GM21737 (cell line): Measurements from ENCODE around the gene WARS2.
A peak's percentile ranks its signal among the peaks of the same experiment; 100 is the strongest.
"Not testable (repeated sequence)": the region's sequence is repeated elsewhere in the genome, so short reads cannot be mapped to it uniquely, and the experiment has no call there.

Source experiments
- ATAC-seq: cut with Tn5 transposase; IDR thresholded peaks from one replicate; pipeline ENCODE4 v1.9.1; 2021; ENCODE audit warnings: mild to moderate bottlenecking, moderate library complexity; ENCODE audit not compliant: unreplicated experiment

Gene WARS2

DNA sequence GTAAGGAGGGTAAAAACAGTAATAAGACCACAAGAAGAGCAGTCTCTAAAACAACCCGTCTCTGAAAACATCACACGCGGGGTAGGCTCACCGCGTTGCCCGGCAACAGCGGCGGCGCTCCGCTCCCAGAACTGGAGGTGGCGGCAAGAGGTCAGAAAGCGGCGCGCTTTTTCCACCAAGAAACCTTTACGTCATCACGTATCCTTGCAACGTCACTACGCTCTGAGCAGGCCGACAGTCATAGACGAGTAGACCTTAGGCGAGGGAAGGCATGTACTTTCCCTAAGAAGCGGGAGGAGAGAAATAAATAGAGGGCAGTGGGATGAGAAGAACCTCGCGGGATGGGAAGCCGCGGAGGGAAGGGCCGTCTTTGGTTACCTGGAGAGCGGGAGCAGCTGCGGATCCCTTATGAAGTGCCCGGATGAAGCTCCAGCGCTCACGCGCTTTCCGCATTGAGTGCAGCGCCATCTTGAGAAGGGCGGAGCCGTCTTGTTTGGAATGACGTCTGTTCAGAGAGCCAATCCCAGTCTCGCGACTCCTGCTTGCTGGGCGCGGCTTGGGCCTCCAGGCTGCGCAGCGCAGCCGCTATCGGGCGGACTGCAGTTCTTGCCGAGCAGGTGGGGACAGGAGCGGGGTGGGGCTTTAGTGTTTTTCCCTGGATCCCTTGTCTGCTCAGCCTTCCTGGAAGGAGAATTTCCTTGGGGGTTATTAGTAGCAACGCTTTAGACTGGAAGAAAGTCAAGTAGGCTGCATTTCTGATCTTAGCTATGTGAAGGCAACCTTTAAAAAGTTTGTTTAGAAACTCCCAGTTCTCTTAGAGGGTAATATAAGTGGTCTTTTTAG lies at the start of gene WARS2:
WARS2 (minus strand) TSS at position 477 of the 843 bp plus-strand sequence; CDS start at position 468, 9 bp downstream.
- peak; percentile 95 for ATAC-seq

DNA sequence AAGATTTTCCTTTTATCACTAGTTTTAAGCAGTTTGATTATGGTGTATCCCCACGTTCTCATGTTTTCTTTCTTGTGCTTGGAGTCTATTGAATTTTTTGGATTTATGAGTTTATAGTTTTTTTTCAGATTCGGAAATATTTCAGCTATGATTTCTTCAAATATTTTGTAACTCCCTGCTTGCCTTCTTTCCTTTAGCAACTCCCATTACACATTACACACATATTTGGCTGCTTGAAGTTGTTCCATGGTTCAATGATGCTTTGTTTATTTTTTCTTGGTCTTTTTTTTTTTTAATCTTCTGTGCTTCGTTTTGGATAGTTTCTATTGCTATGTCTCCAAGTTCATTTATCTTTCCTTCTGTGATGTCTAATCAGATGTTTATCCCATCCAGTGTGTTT lies 48.5 kb upstream of the WARS2 start:
- ATAC-seq: no peak

DNA sequence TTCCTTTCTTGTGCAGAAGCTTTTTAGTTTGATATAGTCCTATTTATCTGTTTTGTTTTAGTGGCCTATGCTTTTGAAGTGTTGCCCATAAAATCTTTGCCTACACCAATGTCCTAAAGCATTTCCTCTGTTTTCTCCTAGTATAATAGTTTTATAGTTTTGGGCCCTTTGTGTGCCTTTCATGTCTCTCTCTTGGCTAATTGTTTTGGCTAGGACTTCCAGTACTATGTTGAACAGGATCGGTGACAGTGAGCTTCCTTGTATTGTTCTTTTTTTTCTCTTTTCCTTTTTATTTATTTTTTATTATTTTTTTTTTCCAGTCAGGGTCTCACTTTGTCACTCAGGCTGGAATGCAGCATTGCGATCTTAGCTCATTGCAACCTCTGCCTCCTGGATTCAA lies 47.0 kb upstream of the WARS2 start:
- ATAC-seq: no peak

DNA sequence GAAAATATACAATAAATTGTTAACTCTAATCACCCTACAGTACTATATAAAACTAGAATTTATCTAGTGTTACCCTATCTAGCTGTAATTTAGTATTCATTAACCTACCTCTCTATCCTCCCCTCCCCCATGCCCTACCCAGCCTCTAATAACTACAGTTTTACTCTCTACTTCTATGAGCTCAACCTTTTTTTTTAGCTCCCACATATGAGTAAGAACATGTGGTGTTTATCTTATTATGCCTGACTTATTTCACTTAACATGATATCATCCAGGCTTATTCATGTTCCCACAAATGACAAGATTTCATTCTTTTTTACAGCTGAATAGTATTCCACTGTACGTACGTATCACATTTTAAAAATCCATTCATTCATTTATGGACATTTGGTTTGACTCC lies 46.0 kb upstream of the WARS2 start:
- no peak for ATAC-seq

DNA sequence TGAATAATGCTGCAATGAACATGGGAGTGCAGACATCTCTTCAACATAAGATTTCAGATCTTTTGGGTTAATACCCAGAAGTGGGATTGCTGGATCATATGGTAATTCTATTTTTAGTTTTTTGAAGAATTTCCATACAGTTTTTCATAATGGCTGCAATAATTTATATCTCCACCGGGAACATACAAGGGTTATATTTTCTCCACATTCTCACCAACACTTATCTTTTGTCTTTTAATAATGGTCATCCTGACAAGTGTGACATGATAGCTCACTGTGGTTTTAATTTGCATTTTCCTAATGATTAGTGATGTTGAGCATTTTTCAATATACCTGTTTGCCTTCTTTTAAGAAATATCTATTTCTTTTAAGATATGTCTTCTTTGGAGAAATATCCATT lies 44.5 kb upstream of the WARS2 start:
- ATAC-seq: no peak

DNA sequence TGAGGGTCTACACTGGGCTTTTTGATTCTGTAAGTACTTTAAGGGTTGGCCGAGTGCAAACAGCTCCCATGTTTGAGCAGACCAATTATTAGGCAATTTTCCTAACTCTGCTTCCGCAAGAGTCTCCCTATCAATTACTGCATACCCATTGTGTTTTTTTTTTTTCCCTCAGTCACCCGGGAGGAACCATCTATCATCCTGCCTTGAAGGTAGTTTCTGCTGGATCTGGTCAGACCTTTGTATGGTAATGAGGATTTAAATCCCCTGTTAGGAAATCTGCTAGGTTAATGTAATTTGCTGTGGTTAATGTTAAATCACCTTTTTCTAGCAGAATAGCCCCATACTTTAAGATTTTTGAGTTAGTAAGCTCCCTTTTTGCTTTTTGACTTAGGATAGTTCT lies 40.8 kb upstream of the WARS2 start:
- no peak for ATAC-seq

DNA sequence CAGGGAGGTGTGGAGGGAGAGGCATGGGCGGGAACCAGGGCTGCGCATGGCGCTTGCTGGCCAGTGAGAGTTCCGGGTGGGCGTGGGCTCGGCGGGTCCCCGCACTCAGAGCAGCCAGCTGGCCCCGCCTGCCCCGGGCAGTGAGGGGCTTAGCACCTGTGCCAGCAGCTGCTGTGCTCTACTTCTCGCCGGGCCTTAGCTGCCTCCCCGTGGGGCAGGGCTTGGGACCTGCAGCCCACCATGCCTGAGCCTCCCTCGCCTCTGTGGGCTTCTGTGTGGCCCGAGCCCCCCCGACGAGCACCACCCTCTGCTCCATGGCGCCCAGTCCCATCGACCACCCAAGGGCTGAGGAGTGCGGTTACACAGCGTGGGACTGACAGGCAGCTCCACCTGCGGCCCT lies 38.6 kb upstream of the WARS2 start:
- ATAC-seq: no peak

DNA sequence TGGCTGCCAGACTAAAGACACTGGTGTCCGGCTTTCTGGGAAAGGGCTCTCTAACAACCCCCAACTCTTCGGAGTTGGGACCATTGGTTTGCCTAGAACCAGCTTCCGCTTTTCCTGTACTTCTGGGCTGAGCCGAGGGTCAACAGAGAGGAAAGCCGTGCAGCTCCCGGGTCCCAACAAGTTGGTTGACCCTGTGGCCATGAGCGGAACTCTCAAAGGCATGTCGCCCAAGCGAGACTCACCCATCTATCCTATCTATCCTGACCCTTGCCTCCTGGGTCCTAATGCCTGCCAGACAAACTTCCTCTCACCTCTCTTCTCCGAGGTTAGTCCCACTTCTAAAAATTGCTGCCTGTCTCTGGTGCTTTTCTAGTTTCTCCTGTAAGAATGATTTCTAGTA lies 32.5 kb upstream of the WARS2 start:
- ATAC-seq: not testable (repeated sequence)

DNA sequence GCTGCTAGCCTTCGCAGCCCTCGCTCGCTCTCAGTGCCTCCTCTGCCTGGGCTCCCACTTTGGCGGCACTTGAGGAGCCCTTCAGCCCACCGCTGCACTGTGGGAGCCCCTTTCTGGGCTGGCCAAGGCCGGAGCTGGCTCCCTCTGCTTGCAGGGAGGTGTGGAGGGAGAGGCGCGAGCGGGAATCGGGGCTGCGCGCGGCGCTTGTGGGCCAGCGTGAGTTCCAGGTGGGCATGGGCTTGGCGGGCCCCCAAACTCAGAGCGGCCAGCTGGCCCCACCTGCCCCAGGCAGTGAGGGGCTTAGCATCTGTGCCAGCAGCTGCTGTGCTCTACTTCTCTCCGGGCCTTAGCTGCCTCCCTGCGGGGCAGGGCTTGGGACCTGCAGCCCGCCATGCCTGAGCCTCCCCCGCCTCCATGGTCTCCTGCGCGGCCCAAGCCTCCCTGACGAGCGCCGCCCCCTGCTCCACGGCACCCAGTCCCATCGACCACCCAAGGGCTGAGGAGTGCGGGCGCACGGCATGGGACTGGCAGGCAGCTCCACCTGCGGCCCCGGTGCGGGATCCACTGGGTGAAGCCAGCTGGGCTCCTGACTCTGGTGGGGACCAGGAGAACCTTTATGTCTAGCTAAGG lies 31.0 kb upstream of the WARS2 start:
- ATAC-seq: not testable (repeated sequence)

DNA sequence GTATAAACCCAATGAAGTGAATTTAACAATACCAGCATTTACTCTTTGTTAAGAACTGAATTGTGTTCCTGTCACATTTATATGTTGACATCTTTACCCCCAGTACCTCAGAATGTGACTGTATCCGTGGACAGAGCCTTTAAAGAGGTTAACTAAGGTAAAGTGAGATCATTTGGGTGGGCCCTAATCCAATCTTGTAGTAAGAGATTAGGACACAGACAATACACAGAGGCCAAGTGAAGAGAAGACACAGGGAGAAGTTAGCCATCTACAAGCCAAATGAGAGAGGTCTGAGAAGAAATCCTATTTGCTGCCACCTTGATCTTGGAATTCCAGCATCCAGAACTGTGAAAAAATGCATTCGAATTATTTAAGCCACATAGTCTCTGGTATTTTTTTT lies 22.9 kb upstream of the WARS2 start:
- ATAC-seq: no peak

DNA sequence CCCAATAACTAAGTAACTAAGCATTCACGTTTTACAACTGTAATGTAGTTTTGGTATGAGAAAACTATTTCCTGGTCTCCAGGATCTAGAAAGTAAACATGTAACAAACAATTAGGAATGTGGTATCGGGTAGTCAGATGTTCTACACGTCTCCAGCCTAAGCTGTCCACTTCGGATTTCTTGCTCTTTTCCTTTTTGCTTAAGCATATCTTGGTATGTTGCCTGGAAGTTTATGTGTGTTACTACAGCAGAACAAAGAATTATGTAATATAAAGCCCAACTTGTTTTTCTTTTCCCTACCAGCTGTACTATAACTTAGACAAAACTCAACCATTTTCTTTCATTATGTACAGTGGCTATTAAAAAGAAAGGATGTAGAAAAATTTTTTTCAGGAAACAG lies 20.4 kb upstream of the WARS2 start:
- ATAC-seq: no peak

DNA sequence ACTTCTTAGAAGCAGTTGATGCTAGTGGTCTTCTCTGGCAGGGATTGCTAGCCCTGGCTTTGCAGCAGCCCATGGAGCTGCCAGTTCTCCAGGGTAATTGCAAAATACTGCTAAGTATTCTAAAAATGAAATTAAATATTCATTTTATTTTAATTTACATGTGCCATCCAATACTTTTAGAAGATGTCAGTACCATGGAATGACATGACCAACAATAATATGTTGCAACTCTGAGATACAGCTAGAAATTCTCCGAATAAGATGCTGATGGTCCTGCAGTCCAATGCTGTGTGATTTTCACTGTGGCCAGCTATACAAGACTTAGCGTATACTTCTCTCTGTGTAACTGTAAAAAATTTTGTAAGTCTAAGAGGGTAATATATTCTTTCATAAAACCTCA lies 20.0 kb upstream of the WARS2 start:
- ATAC-seq: no peak

DNA sequence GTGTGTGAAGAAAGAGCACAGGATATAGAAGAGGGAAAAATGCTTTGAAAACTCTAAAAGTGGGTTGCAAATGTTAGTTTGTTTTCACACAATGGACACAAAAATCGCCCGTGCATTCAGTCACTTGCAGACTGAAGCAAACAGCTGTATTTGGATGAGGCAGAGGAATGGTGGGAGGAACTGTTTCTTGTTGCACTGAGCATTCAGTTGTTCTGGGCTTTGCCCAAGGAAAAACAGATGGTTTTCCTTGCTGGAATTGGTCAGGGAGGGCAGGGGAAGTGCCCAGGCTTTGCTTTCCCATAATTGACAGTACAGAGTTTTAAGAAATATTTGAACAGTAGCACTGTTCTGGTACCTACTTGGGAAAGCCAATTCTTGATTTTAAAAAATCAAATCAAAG lies 19.5 kb upstream of the WARS2 start:
- ATAC-seq: no peak

DNA sequence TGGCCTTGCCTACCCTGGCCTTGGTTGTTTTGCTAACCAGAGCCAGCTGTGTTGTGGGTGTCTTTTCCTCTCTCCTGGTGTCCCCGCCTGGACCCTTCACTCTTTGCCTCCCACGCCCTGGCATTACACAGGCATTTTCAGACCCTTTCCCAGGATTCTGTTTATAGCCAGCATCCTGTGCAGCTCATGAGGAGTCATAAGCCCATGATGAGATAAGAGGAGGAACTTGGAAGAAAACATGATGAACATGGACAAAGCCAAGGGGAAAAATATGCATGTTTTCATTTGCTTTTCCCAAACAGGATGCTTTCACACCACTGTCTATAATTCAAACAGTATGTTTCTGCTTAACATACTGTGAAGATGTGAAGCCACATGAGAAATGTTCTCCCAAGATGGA lies 18.7 kb upstream of the WARS2 start:
- ATAC-seq: no peak

DNA sequence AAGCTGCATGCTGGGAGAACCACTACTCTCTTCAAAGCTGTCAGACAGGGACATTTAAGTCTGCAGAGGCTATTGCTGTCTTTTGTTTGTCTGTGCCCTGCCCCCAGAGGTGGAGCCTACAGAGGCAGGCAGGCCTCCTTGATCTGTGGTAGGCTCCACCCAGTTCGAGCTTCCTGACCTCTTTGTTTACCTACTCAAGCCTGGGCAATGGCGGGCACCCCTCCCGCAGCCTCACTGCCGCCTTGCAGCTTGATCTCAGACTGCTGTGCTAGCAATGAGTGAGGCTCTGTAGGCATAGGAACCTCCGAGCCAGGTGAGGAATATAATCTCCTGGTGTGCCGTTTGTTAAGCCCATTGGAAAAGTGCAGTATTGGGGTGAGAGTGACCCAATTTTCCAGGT lies 16.3 kb upstream of the WARS2 start:
- ATAC-seq: not testable (repeated sequence)

DNA sequence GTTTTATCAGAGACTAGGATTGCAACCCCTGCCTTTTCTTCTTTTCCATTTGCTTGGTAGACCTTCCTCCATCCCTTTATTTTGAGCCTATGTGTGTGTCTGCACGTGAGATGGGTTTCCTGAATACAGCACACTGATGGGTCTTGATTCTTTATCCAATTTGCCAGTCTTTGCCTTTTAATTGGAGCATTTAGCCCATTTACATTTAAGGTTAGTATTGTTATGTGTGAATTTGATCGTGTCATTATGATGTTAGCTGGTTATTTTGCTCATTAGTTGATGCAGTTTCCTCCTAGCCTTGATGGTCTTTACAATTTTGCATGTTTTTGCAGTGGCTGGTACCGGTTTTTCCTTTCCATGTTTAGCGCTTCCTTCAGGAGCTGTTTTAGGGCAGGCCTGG lies 14.6 kb upstream of the WARS2 start:
- not testable (repeated sequence) for ATAC-seq

DNA sequence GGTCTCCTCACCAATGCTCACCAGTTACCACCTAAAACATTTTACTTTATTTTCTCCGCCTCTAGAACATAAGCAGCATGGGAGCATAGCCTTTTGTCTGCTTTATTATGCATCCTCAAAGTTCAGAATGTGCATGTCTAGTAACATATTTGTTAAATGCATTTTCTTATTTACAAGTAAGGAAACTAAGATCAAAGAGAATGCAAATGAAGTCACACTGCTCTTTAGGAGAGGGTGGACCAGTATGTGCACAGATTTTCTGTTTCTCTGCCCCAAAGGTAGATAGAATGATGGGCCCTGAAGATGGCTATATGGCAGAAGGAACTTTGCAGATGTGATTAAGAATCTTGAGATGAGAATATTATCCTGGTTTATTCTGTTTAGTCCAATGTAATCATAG lies 9.7 kb upstream of the WARS2 start:
- no peak for ATAC-seq

DNA sequence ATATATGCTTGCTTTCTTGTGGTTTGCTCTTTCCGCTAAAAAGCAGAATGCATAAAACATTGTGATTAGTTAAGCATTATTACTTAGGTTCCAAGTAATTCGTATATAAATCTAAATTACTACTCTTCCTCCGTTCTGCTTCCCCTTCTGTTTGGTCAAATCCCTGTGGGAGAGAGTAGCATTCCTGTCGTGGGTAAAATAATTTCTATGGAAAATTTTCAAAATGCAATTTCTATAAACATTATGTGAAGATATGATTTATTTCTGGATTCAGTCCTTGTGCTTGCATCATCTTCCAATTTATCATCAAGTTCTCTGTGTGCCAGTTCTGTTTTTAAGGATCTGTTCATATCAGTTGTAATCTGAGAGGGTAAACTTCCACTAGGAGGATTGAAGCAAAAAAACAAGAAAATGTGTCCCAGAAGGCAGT lies 7.2 kb upstream of the WARS2 start:
- ATAC-seq: no peak

DNA sequence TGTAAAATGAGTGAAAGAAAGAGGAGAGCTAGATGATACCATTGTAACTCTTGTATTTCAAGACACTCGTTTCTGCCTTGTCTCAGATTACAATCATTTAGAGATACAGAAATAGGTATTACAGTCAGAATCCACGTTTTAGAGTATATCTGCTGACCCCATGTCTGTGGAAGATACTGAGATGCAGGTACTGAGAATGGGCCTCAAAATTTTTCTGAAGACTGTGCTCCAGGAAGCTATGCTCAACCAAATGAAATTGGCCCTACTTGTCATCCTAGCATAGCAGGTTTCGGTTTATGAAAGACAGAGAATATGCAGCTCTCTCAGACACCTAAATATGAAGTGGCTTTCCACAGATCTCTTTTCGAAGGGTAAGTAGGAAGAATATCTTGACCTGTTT lies 6.0 kb upstream of the WARS2 start:
- ATAC-seq: no peak

DNA sequence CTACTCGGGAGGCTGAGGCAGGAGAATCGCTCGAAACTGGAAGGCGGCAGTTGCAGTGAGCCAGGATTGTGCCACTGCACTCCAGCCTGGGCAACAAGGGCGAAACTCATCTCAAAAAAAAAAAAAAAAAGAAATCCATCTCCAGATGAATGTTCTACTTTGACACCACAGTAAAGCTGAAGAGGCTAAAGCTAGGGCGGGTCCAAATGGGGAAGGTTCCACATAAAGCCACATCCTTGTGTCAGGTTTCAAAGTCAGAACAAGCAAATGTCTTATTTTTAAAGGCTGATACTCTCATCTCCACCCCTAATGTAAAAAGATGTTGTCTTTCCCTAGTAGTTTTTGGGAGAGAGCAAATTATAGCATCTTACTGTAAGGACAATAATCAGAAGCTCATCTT lies 4.4 kb upstream of the WARS2 start:
- ATAC-seq: no peak

DNA sequence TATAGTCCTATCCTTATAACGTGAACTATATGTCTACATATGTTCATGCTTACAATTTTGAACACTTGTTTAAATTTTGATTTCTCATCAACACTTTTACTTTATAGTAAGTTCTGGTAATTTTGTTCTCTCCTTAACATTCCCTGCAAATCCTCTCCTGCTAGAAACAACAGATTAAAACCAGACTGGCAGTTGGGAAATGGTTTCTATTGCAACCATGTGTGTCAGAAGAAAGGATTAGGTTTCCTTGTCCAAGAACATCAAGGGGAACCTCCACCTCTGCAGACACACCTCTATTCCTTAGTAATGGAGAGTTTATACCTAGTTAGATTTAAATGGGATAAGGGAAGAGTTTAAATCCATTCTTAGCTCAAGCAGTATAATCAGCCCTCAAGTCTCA lies 3.3 kb upstream of the WARS2 start:
- no peak for ATAC-seq

DNA sequence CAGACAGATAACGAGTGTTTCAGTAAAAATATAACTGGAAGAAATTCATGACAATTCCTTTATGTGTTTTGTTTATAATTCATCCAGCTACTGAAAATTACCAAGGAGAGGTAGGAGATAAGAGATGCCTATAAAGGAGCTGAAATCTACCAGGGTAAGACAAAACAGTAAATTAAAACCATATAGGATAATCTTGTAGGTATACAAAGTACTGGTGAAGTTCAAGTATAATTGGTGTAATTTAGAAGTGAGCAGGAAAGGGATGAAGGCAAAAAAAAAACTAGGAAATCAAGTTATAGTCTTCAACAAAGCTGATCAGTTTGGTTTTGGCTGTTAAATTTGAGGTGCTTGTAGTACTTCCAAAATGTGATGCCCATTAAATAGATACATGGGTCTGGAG lies 1.2 kb upstream of the WARS2 start:
- no peak for ATAC-seq

DNA sequence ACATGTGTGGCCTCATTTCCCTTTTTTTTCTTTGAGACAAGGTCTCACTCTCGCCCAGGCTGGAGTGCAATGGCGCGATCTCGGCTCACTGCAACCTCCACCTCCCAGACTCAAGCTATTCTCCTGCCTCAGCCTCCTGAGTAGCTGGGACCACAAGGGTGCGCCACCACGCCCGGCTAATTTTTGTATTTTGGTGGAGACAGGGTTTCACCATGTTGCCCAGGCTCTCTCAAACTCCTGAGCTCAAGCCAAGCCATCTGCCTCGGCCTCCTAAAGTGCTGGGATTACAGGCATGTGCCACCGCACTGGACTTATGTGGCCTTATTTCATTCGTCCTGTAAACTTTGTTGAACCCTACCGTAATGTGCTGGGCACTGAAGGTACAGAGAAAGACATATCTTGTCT lies 569 bp upstream of the WARS2 start:
- ATAC-seq: no peak
